Transverse colon (tissue), 4 donors: ENCODE results near the gene OR11H7.

Source experiments
- CTCF ChIP-seq, 5 experiments: fragments of 200-600 bp in 3 of 5; fragments of 450-650 bp in 2 of 5; sonication (generic) in 3 of 5; IDR thresholded peaks; 1 replicate in 2 of 5; 2 replicates in 3 of 5; pipeline ENCODE4 v1.5.1; 2016 to 2017; ENCODE audit warnings: antibody characterized with exemption in 5 of 5, inconsistent platforms in 3 of 5, mild to moderate bottlenecking in 2 of 5, moderate library complexity in 1 of 5
- POLR2A ChIP-seq: fragments of 450-650 bp; IDR thresholded peaks from one replicate; pipeline ENCODE4 v1.6.1; 2016; ENCODE audit warnings: antibody characterized with exemption, mild to moderate bottlenecking, moderate library complexity
- POLR2AphosphoS5 ChIP-seq, 3 donors: sonication (generic); formaldehyde crosslinking; IDR thresholded peaks; one replicate each; pipeline ENCODE4 v1.6.1; 2016; ENCODE audit warnings: antibody characterized with exemption in 3 of 3

- no peak for TF ChIP-seq CTCF (IDR thresholded peaks at IDR 0.05)
- TF ChIP-seq POLR2AphosphoS5 (IDR thresholded peaks at IDR 0.05) = no peak
- TF ChIP-seq POLR2A = no peak
These were observed 48.9 kb upstream of the OR11H7 start for GRCh38 chr14:20179880-20180279.
